ENCODE results near the gene GREB1.

GREB1 gene

DNA sequence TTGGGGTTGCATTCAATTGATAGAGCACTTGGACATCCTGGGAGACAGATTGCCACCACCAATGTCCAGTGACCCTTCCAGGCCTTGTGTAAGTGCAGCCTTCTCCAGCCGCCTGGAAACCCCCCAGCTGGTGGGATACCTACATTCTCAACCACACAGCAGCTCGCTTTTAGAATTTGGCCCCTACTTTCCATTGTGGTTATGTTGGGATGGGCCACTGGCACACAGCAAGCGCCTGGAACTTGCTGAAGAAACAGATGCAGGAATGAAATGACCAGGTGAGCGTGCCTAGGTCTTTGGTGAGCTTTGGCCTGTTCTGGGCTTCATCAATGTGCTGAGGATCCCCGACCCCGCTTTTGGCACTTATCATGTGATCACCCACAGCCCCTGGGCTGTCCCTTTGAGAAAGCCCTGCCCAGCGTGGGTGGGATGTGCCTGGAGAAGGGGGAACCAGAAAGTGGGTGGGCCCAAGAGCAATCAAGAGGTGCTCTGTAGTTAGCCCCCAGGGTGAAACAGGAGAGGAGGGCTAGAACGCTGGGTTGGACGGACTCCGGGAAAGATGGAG lies 152.1 kb downstream of the GREB1 start:
- no peak for DNase-seq (ENCODE audit: low read depth)
- TF ChIP-seq, protein P1, sequence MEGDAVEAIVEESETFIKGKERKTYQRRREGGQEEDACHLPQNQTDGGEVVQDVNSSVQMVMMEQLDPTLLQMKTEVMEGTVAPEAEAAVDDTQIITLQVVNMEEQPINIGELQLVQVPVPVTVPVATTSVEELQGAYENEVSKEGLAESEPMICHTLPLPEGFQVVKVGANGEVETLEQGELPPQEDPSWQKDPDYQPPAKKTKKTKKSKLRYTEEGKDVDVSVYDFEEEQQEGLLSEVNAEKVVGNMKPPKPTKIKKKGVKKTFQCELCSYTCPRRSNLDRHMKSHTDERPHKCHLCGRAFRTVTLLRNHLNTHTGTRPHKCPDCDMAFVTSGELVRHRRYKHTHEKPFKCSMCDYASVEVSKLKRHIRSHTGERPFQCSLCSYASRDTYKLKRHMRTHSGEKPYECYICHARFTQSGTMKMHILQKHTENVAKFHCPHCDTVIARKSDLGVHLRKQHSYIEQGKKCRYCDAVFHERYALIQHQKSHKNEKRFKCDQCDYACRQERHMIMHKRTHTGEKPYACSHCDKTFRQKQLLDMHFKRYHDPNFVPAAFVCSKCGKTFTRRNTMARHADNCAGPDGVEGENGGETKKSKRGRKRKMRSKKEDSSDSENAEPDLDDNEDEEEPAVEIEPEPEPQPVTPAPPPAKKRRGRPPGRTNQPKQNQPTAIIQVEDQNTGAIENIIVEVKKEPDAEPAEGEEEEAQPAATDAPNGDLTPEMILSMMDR (conservative IDR thresholded peaks at IDR 0.05; ENCODE audit: control insufficient read depth, insufficient read depth, low read depth, low read length), result no peak
- H3K4me3 ChIP-seq (ENCODE audit: control insufficient read depth, low read depth, low read length), result no peak overlapping the region

DNA sequence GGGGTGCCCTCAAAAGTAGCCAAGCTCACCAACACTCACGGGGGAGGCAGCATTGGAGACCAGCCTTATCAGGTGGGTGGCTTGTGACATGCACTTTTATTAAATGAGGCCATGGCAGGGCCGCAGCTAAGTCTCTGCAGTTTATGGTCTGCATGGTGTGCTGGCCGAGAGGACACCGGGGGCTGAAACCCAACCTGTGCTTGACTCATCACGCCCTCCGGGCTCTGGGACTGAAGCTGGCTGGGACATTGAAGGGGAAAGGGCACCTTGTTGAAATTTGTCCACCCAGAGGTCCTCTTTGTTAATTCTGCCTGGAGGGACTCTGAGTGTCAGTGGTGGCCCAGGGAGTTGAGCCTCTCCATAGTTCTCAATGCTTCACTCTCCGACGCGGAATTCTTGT lies 153.9 kb downstream of the GREB1 start:
- no peak overlapping the region for H3K4me3 ChIP-seq (ENCODE audit: control insufficient read depth, low read depth, low read length)
- TF ChIP-seq, protein P1 (conservative IDR thresholded peaks at IDR 0.05; ENCODE audit: control insufficient read depth, insufficient read depth, low read depth, low read length), result no peak
- DNase-seq (ENCODE audit: low read depth), result no peak

DNA sequence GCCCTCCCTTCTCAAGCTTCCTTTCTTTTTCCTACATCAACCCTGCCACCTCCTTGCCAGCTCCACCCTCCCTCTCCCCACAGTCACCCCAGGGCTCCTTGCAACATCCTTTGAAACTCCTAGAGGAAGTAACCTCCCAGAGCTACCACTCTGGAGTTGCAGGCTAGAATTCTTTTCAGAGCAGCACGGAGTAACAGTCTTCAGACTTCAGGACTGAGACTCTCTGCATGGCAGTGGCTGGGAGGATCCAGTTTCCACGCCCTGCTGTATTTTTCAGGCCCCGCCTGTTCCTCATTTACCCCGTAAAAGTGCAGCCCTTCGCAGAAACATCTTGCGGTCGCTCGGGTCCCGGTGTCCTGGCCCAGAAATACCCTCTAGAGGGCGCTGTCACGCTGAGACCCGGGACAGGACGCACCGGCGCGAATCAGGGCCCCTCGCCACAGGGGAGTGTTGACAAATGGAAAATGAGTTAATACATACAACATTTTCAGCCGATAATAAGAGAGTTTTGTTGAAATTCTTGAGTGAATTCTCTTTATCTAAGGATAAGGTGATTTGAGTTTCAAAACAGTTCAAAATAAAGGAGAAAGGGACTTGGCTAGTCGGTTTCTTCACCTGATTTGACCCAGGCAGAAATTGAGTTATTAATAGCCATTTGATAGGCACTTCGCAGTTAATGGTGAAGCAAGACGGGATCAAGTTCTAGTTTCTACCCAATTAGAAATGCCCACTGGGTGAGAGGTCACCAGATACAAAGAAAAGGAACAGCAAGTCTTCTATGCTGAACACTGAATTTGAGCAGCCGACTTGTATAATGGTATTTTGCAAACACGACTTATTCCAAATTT lies 154.6 kb downstream of the GREB1 start:
- peak overlapping the region; percentile 14 for H3K4me3 ChIP-seq (ENCODE audit: control insufficient read depth, low read depth, low read length)
- peak; percentile 75 for DNase-seq (ENCODE audit: low read depth)
- TF ChIP-seq, protein P1 (conservative IDR thresholded peaks at IDR 0.05; ENCODE audit: control insufficient read depth, insufficient read depth, low read depth, low read length), result peak; percentile 75

DNA sequence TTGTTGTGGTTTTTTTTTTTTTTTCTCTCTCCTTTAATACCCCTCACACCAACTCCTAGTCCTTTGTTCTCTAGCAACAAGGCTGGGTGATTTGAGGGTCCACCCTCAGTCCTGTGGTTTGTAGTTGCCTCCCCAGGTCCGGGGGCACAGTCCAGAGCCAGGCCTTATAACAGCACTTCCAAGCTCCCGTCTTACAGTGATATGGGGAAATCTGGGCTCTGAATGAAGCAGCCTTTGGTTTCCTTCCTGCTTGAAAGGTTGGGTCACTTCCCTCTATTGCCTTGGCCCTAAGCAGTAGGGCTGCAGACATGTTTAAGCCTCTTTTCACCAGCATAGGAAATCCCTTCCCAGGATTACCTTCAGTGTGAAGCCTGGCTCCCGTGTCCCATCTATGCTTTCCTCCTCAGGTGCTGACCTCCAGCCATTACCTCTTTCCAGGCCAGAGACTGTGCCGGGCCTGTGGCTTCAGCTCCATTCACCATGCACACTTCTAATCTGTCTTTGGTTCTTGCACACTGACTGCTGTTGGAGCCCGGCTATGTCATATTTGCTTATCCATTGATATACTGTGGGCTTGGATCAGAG lies 157.3 kb downstream of the GREB1 start:
- no peak for DNase-seq (ENCODE audit: low read depth)
- TF ChIP-seq, protein P1 (conservative IDR thresholded peaks at IDR 0.05; ENCODE audit: control insufficient read depth, insufficient read depth, low read depth, low read length), result no peak
- no peak overlapping the region for H3K4me3 ChIP-seq (ENCODE audit: control insufficient read depth, low read depth, low read length)
